GM19372 (cell line): Measurements from ENCODE around the gene PRSS2.

Experiments
- ATAC-seq: cut with Tn5 transposase; IDR thresholded peaks from one replicate; pipeline ENCODE4 v1.9.1; 2021; ENCODE audit warnings: mild to moderate bottlenecking, low read depth, moderate library complexity; ENCODE audit not compliant: unreplicated experiment

Gene PRSS2

GRCh38 chr7:142784716-142785115 is 13.9 kb downstream of the PRSS2 start:
- no peak for ATAC-seq

GRCh38 chr7:142785841-142786250 is 15.1 kb downstream of the PRSS2 start:
- ATAC-seq, result no peak

DNA sequence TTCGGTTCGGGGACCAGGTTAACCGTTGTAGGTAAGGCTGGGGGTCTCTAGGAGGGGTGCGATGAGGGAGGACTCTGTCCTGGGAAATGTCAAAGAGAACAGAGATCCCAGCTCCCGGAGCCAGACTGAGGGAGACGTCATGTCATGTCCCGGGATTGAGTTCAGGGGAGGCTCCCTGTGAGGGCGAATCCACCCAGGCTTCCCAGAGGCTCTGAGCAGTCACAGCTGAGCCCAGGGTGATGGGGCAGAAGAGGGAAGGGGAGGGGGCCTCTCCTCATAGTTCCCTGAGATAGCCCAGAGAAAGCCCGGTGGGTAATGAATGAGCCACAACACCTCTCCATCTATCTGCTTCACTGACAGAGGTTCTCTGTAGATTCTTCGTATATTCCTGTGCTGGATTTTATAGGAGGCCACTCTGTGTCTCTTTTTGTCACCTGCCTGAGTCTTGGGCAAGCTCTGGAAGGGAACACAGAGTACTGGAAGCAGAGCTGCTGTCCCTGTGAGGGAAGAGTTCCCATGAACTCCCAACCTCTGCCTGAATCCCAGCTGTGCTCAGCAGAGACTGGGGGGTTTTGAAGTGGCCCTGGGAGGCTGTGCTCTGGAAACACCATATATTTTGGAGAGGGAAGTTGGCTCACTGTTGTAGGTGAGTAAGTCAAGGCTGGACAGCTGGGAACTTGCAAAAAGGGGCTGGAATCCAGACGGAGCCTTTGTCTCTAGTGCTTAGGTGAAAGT is 16.4 kb downstream of the PRSS2 start:
- ATAC-seq, result no peak

DNA sequence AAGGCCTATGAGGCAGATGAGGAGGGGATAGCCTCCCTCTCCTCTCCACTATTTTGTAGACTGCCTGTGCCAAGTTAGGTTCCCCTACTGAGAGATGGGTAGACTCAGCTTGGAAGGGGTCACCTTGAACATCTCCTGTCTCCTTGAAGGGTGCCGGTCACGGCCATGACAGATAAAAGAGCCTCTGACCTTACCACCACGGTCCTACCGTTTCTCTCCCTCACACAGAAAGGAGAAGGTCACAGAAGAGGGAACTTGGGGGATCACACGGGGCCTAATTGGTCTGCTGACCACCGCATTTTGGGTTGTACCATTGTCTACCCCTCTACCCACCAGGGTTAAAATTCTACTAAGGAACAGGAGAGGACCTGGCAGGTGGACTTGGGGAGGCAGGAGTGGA is 17.0 kb downstream of the PRSS2 start:
- ATAC-seq, result no peak

DNA sequence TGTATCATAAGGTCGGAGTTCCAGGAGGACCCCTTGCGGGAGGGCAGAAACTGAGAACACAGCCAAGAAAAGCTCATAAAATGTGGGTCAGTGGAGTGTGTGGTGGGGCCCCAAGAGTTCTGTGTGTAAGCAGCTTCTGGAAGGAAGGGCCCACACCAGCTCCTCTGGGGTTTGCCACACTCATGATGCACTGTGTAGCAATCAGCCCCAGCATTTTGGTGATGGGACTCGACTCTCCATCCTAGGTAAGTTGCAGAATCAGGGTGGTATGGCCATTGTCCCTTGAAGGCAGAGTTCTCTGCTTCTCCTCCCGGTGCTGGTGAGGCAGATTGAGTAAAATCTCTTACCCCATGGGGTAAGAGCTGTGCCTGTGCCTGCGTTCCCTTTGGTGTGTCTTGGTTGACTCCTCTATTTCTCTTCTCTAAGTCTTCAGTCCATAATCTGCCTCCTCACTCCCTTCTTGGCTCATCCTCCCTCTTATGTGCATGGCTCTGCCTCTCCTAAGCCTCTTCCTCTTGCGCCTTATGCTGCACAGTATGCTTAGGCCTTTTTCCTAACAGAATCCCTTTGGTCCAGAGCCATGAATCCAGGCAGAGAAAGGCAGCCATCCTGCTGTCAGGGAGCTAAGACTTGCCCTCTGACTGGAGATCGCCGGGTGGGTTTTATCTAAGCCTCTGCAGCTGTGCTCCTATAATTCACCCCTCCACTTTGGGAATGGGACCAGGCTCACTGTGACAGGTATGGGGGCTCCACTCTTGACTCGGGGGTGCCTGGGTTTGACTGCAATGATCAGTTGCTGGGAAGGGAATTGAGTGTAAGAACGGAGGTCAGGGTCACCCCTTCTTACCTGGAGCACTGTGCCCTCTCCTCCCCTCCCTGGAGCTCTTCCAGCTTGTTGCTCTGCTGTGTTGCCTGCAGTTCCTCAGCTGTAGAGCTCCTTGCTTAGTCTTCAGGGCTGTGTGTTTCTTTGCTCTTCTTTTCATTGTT is 17.8 kb downstream of the PRSS2 start:
- ATAC-seq, result no peak

GRCh38 chr7:142789441-142789840 is 18.7 kb downstream of the PRSS2 start:
- no peak for ATAC-seq

DNA sequence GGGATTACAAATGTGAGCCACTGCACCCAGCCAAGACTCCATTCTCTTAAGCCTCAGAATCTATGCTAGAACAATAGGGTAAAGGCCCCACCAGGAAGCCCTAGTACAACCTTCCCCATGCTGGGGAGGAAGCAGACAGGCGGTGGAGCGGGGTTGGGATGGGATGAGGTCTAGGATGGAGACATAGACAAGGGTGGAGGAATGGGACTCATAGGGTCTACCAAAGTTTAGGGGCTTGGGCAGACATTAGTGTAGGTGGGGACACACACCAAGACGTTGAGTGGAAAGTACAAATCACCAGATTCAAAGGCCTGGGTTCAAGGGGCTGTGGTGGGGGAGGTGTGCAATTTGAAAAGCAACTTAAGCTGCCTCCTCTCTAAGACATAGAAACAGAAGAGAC is 19.3 kb downstream of the PRSS2 start:
- ATAC-seq, result no peak

- no peak for ATAC-seq
Measured at GRCh38 chr7:142790555-142790954, 19.8 kb downstream of the PRSS2 start.

GRCh38 chr7:142791502-142791901 is 20.7 kb downstream of the PRSS2 start:
- ATAC-seq, result no peak

GRCh38 chr7:142792129-142792528 is 21.4 kb downstream of the PRSS2 start:
- ATAC-seq, result no peak

GRCh38 chr7:142792593-142792992 is 21.8 kb downstream of the PRSS2 start:
- no peak for ATAC-seq

DNA sequence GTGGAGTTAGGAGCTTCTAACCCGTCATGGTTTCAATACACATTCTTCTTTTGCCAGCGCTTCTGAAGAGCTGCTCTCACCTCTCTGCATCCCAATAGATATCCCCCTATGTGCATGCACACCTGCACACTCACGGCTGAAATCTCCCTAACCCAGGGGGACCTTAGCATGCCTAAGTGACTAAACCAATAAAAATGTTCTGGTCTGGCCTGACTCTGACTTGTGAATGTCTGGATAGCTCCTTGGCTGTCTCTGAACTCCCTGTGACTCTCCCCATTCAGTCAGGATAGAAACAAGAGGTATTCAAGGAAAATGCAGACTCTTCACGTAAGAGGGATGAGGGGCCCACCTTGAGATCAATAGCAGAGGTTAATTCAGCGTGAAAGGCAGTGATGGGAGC is 22.4 kb downstream of the PRSS2 start:
- no peak for ATAC-seq

DNA sequence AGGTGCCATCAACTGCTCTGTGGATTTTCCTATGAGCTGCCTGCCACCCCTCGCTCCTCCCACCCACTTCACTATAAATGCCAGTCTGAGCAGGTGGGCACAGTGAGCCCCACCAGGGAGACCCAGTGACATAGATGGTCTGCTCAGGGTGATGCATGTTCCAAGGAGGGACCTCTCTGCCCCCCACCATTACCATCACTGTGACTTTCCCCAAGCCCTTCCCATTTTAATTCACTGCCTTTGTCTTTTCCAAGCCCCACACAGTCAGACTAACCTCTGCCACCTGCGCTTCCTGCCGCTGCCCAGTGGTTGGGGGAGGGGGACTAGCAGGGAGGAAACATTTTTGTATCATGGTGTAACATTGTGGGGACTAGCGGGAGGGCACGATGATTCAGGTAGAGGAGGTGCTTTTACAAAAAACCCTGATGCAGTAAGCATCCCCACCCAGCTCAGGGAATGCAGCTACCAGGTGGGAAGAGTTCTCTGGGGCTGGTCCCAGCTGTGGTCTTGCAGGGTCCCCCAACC is 24.6 kb downstream of the PRSS2 start:
- no peak for ATAC-seq

DNA sequence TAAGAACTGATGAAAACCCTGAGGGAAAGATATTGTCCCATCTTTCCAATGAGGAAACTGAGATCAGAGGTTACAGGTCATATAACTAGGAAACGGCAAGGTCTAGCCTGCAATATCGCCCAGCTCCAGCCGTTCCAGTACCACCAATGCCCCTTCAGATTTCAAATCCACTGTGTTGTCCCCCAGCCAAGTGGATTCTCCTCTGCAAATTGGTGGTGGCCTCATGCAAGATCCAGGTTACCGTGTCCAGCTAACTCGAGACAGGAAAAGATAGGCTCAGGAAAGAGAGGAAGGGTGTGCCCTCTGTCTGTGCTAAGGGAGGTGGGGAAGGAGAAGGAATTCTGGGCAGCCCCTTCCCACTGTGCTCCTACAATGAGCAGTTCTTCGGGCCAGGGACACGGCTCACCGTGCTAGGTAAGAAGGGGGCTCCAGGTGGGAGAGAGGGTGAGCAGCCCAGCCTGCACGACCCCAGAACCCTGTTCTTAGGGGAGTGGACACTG is 25.3 kb downstream of the PRSS2 start:
- ATAC-seq, result no peak

- peak; percentile 44 for ATAC-seq
Measured at GRCh38 chr7:142796501-142797390, 26.0 kb downstream of the PRSS2 start.

DNA sequence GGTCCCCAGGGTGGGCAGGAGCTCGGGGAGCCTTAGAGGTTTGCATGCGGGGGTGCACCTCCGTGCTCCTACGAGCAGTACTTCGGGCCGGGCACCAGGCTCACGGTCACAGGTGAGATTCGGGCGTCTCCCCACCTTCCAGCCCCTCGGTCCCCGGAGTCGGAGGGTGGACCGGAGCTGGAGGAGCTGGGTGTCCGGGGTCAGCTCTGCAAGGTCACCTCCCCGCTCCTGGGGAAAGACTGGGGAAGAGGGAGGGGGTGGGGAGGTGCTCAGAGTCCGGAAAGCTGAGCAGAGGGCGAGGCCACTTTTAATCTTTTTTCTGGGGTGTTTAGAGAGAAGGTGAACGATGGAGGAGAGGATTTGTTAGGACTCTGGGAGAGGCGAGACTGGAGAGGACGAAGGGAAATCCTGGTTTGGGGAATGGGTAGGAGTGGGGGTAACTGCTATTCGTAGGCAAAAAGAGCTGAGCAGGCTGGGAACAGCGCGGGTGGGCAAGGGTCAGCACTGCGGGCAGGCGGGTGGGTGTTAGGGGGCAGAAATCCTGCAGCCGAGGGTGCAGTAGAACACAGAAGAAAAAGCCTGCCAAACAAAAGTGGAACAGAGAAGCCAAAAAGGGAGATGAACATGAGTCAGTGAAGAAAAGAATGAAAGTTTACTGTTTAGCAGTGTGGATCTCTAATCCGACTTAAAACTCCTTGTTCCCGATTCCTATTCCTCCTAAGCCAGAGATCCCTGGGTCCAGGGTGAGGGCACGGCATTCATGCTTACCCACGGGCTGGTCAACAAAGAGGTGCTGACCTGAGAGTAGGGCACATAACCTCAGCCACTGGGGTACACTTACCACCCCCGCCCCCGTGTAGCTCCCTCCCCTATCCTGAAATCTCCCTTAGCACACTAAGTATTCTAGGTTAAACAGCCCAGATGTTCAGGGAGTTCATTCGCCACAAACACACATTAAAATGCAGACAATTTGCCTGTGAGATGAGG is 26.9 kb downstream of the PRSS2 start:
- peak; percentile 44 for ATAC-seq

- no peak for ATAC-seq
Measured at GRCh38 chr7:142798451-142799436, 28.0 kb downstream of the PRSS2 start.

- no peak for ATAC-seq
Measured at GRCh38 chr7:142799437-142799835, 28.7 kb downstream of the PRSS2 start.
